ENCODE data around the gene FGD6.

The FGD6 gene

GRCh38 chr12:95231190-95231589 is 13.9 kb upstream of the FGD6 start:
- no peak for DNase-seq

GRCh38 chr12:95230313-95230712 is 13.0 kb upstream of the FGD6 start:
- DNase-seq = no peak

- no peak for DNase-seq
Observed at GRCh38 chr12:95229636-95230035, 12.4 kb upstream of the FGD6 start.

- DNase-seq = no peak
Observed at GRCh38 chr12:95228617-95229016, 11.3 kb upstream of the FGD6 start.

- DNase-seq = no peak
Observed at GRCh38 chr12:95227818-95228356, 10.6 kb upstream of the FGD6 start.

GRCh38 chr12:95225645-95226212 is 8.5 kb upstream of the FGD6 start:
- DNase-seq = no peak

GRCh38 chr12:95224202-95225170 is 7.2 kb upstream of the FGD6 start:
- DNase-seq = no peak

GRCh38 chr12:95220726-95221125 is 3.5 kb upstream of the FGD6 start:
- no peak for DNase-seq

- no peak for DNase-seq
Observed at GRCh38 chr12:95220190-95220589, 2.9 kb upstream of the FGD6 start.

GRCh38 chr12:95218150-95219133 is 1.2 kb upstream of the FGD6 start:
- DNase-seq = peak; percentile 41

- DNase-seq = no peak
Observed at GRCh38 chr12:95216711-95217376, 423 bp downstream of the FGD6 start.

GRCh38 chr12:95215949-95216348 is 1.3 kb downstream of the FGD6 start:
- no peak for DNase-seq

- DNase-seq = no peak
Observed at GRCh38 chr12:95214466-95214865, 2.8 kb downstream of the FGD6 start.

- no peak for DNase-seq
Observed at GRCh38 chr12:95213928-95214327, 3.3 kb downstream of the FGD6 start.

- DNase-seq = no peak
Observed at GRCh38 chr12:95213119-95213518, 4.1 kb downstream of the FGD6 start.

GRCh38 chr12:95212586-95212985 is 4.7 kb downstream of the FGD6 start:
- DNase-seq = no peak

- DNase-seq = no peak
Observed at GRCh38 chr12:95208678-95209077, 8.6 kb downstream of the FGD6 start.

GRCh38 chr12:95207407-95207806 is 9.9 kb downstream of the FGD6 start:
- DNase-seq = no peak

- DNase-seq = no peak
Observed at GRCh38 chr12:95206916-95207315, 10.4 kb downstream of the FGD6 start.

GRCh38 chr12:95205685-95206084 is 11.6 kb downstream of the FGD6 start:
- DNase-seq = no peak

- no peak for DNase-seq
Observed at GRCh38 chr12:95205016-95205624, 12.1 kb downstream of the FGD6 start.

Measured in GF-D8 (cell line).